ENCODE measurements around the gene TMEM165. TPM values are rescaled to one million over a fixed set of nuclear protein-coding genes. Genes with fewer than 3 reads are reported as not detected.

Gene TMEM165
- polyA plus RNA-seq, 3 donors, result 77.4 to 96.4 (median 92.8) TPM

- no peaks in the 10 kb centered on the region for H3K27me3 ChIP-seq (ENCODE audit: control insufficient read depth in 2 of 2, insufficient read depth in 2 of 2, low read length in 2 of 2)
- H3K4me2 ChIP-seq (replicated peaks; ENCODE audit: extremely low read depth, low read length, poor library complexity, severe bottlenecking), result no peak overlapping the region
- no peak for DNase-seq
- Mint-ChIP-seq H3K36me3 (peaks cover 29 to 37% of the 10 kb centered on the region in 2 donors), H3K27me3 (ENCODE audit: low read depth in 3 of 3) (no peaks in the 10 kb centered on the region), H3K27ac (no peak overlapping the region), H3K4me3 (no peak overlapping the region), H3K4me1 (peaks cover 4% of the 10 kb centered on the region), H3K9me3 (no peaks in the 10 kb centered on the region)
- H3K9me3 ChIP-seq (replicated peaks in 1 of 2; ENCODE audit: control insufficient read depth in 1 of 2, insufficient read depth in 1 of 2, low read length in 2 of 2), result no peaks in the 10 kb centered on the region
- no peak overlapping the region for H3K27ac ChIP-seq (ENCODE audit: low read depth in 1 of 2, low read length in 2 of 2)
- H3K79me2 ChIP-seq (ENCODE audit: insufficient read depth, low read length), result no peaks in the 10 kb centered on the region
- peaks cover 17 to 60% of the 10 kb centered on the region in 2 donors for H3K36me3 ChIP-seq (replicated peaks in 1 of 2; ENCODE audit: control insufficient read depth in 1 of 2, insufficient read depth in 2 of 2, low read length in 2 of 2)
- no CpG with 5 or more reads among the region's 1 CpG for WGBS (ENCODE audit: insufficient coverage)
- H3K4me1 ChIP-seq (ENCODE audit: control insufficient read depth in 1 of 2, insufficient read depth in 2 of 2, low read length in 2 of 2), result peaks cover 2 to 17% of the 10 kb centered on the region in 2 donors
- no peak overlapping the region for H3K9ac ChIP-seq (ENCODE audit: insufficient read depth, low read length, poor library complexity, severe bottlenecking)
- H3K4me3 ChIP-seq (replicated peaks in 1 of 3; ENCODE audit: low read depth in 2 of 3, low read length in 3 of 3), result no peak overlapping the region
- intact Hi-C loops (cut with micrococcal nuclease), result no loop called here
- H4K20me1 ChIP-seq (ENCODE audit: insufficient read depth, low read length), result peaks cover 5% of the 10 kb centered on the region
- H2AFZ ChIP-seq (ENCODE audit: insufficient read depth, low read depth, low read length, poor library complexity, severe bottlenecking), result no peak overlapping the region
- TF ChIP-seq, protein P1, sequence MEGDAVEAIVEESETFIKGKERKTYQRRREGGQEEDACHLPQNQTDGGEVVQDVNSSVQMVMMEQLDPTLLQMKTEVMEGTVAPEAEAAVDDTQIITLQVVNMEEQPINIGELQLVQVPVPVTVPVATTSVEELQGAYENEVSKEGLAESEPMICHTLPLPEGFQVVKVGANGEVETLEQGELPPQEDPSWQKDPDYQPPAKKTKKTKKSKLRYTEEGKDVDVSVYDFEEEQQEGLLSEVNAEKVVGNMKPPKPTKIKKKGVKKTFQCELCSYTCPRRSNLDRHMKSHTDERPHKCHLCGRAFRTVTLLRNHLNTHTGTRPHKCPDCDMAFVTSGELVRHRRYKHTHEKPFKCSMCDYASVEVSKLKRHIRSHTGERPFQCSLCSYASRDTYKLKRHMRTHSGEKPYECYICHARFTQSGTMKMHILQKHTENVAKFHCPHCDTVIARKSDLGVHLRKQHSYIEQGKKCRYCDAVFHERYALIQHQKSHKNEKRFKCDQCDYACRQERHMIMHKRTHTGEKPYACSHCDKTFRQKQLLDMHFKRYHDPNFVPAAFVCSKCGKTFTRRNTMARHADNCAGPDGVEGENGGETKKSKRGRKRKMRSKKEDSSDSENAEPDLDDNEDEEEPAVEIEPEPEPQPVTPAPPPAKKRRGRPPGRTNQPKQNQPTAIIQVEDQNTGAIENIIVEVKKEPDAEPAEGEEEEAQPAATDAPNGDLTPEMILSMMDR (IDR thresholded peaks at IDR 0.05), result no peak
These were observed 46.8 kb downstream of the TMEM165 start for GRCh38 chr4:55442541-55442940.

DNA sequence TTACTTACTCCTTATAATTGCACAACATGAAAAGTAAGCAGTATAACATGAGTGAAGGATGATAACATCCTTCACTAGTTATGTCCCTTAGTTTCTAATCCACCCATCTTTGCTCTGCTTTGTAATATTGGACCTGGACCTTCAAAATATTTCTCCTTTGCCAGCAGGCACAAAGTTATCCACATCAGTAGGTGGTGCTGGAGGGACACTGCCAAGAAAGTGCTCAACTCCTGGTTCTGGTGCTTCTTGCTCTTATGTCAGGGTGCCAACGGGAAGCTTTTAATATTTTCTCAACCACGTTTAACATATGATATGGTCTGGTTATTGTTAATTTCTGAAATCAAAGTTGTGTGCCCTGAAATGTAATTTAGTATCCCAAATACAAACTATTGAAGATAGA, 49.1 kb downstream of the TMEM165 start:
- Histone ChIP-seq H3K79me2 (ENCODE audit: insufficient read depth, low read length) (no peaks in the 10 kb centered on the region), H3K27me3 (ENCODE audit: control insufficient read depth in 2 of 2, insufficient read depth in 2 of 2, low read length in 2 of 2) (no peaks in the 10 kb centered on the region), H3K4me3 (replicated peaks in 1 of 3; ENCODE audit: low read depth in 2 of 3, low read length in 3 of 3) (no peak overlapping the region), H4K20me1 (ENCODE audit: insufficient read depth, low read length) (peaks cover 5% of the 10 kb centered on the region), H3K4me2 (replicated peaks; ENCODE audit: extremely low read depth, low read length, poor library complexity, severe bottlenecking) (no peak overlapping the region), H3K4me1 (ENCODE audit: control insufficient read depth in 1 of 2, insufficient read depth in 2 of 2, low read length in 2 of 2) (peaks cover 2 to 17% of the 10 kb centered on the region in 2 donors), H2AFZ (ENCODE audit: insufficient read depth, low read depth, low read length, poor library complexity, severe bottlenecking) (no peak overlapping the region), H3K9ac (ENCODE audit: insufficient read depth, low read length, poor library complexity, severe bottlenecking) (no peak overlapping the region), H3K9me3 (replicated peaks in 1 of 2; ENCODE audit: control insufficient read depth in 1 of 2, insufficient read depth in 1 of 2, low read length in 2 of 2) (no peaks in the 10 kb centered on the region), H3K36me3 (replicated peaks in 1 of 2; ENCODE audit: control insufficient read depth in 1 of 2, insufficient read depth in 2 of 2, low read length in 2 of 2) (peaks cover 24 to 66% of the 10 kb centered on the region in 2 donors), H3K27ac (ENCODE audit: low read depth in 1 of 2, low read length in 2 of 2) (no peak overlapping the region)
- Mint-ChIP-seq H3K9me3 (no peaks in the 10 kb centered on the region), H3K4me3 (no peak overlapping the region), H3K36me3 (peaks cover 34 to 36% of the 10 kb centered on the region in 2 donors), H3K27ac (no peak overlapping the region), H3K4me1 (peaks cover 6% of the 10 kb centered on the region), H3K27me3 (ENCODE audit: low read depth in 3 of 3) (no peaks in the 10 kb centered on the region)
- 100% methylated on average over 1 of the region's 2 CpGs for WGBS (ENCODE audit: insufficient coverage)
- TF ChIP-seq, protein P1 (IDR thresholded peaks at IDR 0.05), result no peak
- intact Hi-C loops (cut with micrococcal nuclease), result no loop called here
- DNase-seq, result no peak
